ENCODE measurements around the gene GPANK1.

GPANK1 gene

DNA sequence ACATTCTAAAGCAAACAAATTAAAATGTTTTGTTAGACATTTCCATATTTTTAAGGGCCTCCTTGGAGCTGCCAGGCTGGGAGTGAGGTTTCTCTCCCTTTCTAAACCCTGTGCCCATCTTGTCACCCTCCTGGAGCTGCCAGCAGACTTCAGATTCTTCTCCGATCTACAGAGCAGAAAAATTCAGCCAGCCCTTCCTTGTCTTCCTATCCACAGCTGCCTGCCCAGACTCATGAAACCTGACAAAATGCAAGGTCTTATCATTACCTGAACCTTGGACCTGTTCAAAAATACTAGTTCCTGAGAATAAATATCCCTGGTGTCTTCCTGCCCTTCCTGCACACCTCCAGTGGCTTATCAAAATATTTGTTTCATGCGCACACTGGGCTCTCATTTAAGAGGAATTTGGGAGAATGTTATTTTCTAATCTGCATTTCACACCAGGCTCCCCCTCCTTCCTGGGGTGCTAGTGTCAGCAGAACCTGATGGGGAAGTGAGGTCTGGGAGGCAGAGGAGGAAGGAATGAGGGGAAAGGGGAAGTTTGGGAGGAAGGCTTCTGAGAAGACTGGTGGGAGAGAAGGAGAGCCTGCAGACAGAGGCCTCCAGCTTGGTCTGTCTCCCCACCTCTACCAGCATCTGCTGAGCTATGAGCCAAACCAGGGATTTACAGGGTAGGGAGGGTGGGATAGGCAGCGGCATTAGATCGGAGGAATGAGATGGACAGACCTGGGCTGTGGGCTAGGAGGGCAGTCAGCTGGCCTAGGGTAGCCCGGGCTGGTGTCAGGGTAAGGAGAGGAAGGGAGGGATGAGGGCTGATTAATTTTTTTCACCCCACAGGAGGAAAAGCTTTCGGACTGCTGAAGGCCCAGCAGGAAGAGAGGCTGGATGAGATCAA, 49.9 kb downstream of the GPANK1 start, which contains the start of gene AIF1:
Gene AIF1 (plus strand): TSS at position 551 of the 895 bp plus-strand sequence. CDS start 96 bp downstream, at position 647.
- no peak for DNase-seq

DNA sequence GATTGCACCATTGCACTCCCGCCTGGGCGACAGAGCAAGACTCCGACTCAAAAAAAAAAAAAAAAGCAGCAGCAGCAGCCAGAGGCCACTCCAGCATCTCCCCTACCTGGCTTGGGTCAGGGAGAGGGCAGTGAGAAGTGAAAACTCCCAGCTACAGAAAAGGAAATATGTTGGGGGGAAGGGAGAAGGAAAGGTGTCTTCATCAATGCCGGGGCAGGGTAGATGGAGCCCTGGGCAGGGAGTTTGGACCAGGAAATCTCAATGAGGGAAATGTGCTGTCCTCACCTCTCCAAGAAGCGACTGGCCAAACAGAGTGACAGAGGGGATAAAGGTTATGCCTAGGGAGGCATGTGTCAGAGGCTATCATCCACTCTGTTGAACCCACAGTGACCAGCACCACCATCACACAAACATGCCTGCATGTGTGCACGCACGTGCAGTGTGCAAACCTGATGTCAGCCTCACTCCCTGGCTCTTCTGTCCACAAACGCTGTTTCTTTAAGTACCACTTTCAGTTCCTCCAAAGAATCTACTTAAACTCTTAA, 50.6 kb downstream of the GPANK1 start:
- DNase-seq, result no peak
